ENCODE results near the gene MS4A15. TPM values are rescaled to one million over a fixed set of nuclear protein-coding genes. Genes with fewer than 3 reads are reported as not detected.

The MS4A15 gene
- total RNA-seq, 2 donors from 2014 or later, result not detected

DNA sequence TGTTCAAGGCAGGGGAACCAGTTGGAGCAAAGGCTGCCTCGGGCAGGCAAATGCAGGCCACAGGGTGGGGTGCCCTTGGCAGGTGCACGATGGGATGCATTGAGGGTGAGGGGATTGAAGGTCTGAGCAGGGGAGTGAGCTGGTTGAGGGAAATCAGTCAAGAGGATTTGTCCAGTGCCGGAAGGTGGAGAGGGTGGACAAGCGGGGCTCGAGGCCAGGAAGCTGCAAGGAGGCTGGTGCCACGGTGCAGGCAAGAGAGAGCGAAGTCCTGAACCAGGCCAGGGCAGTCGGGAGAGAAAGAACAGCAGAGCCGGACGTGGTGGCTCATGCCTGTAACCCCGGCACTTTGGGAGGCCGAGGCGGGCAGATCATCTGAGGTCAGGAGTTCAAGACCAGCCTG lies 18.1 kb downstream of the MS4A15 start:
- H3K27ac Mint-ChIP-seq, result no peak overlapping the region

DNA sequence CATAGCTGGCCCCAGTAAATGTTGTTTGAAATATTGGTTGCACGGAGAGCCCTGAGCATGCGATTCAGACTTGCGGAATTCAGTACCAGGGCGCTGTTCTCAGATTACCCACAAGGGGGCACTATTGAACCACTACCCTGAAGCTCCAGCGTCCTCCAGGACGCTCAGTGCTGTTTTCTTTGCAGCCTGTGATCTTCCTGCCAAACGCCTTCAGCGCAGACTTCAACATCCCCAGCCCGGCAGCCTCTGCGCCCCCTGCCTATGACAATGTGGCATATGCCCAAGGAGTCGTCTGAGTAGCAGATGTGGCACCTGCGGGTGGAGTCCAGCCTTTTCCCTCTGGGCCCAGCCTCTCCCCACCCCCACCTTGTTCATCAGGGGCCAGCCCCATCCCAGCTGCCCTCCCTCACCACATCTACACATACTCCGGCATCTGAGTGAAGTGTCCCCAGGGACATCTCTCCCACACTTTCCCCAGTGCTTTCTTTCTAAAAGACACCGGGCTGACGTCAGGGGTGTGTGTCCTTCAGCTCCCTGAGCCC lies 18.8 kb downstream of the MS4A15 start:
- ATAC-seq, result peak; percentile 74 to 77
- Mint-ChIP-seq H3K27me3 (peaks cover 0 to 9% of the 10 kb centered on the region in 2 donors), H3K4me1 (ENCODE audit: low read depth in 2 of 2) (peaks cover 0 to 8% of the 10 kb centered on the region in 2 donors), H3K27ac (no peak overlapping the region), H3K4me3 (no peak overlapping the region), H3K9me3 (no peaks in the 10 kb centered on the region), H3K36me3 (no peaks in the 10 kb centered on the region)
- peak; percentile 75 for DNase-seq (ENCODE audit: low spot score)

More for the DNA sequence above, 18.1 kb downstream of the MS4A15 start:
- ATAC-seq (no peak), DNase-seq (ENCODE audit: low spot score) (no peak)
- peaks cover 0 to 9% of the 10 kb centered on the region in 2 donors for H3K27me3 Mint-ChIP-seq
- H3K36me3 Mint-ChIP-seq, result no peaks in the 10 kb centered on the region
- H3K4me3 Mint-ChIP-seq, result no peak overlapping the region
- peaks cover 0 to 8% of the 10 kb centered on the region in 2 donors for H3K4me1 Mint-ChIP-seq (ENCODE audit: low read depth in 2 of 2)
- H3K9me3 Mint-ChIP-seq, result no peaks in the 10 kb centered on the region

DNA sequence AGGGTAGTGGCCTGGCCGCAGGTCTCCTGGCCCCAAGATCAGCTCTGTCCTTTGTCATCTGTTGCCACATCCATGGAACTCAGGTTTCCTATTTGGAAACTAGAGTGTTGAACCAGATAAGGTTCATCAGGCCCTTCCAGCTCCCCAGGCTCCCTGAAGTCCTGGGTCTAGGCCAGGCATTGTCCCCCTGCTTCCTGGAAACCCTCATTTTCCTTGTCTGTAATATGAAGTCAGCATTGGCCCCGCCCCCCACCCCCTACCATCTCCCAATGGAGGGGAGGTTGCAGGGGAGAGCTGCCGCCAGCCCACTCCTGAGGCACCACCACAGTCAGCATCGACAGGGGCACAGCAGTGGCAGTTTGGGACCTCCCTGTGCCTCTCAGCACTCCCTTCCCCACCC lies 19.5 kb downstream of the MS4A15 start:
- no peak overlapping the region for H3K27ac Mint-ChIP-seq
- no peak for DNase-seq (ENCODE audit: low spot score)
- H3K4me1 Mint-ChIP-seq (ENCODE audit: low read depth in 2 of 2), result peaks cover 0 to 8% of the 10 kb centered on the region in 2 donors
- no peak overlapping the region for H3K4me3 Mint-ChIP-seq
- peaks cover 0 to 9% of the 10 kb centered on the region in 2 donors for H3K27me3 Mint-ChIP-seq
- H3K9me3 Mint-ChIP-seq, result no peaks in the 10 kb centered on the region
- ATAC-seq, result no peak
- no peaks in the 10 kb centered on the region for H3K36me3 Mint-ChIP-seq

DNA sequence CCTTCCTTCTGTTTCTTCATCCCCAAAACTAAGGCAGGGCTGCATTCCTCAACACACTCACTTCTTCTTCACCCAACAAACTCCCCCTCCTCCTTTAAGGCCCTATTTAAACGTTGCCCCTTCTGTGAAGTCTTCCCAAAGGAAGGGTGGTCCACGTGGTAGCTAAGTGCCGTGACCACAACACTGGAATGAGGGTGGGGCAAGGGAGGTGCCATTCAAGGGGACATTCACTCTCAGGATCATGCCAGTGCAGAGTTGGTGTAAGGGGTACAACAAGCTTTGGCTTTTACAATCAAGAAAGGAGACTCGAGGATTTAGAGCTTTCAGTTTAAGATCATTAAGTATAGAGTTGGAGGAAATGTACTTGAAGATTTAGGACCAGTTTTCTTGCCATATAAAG lies 20.4 kb downstream of the MS4A15 start:
- no peaks in the 10 kb centered on the region for H3K36me3 Mint-ChIP-seq
- ATAC-seq (no peak), DNase-seq (ENCODE audit: low spot score) (no peak)
- peaks cover 0 to 8% of the 10 kb centered on the region in 2 donors for H3K4me1 Mint-ChIP-seq (ENCODE audit: low read depth in 2 of 2)
- no peaks in the 10 kb centered on the region for H3K27me3 Mint-ChIP-seq
- H3K4me3 Mint-ChIP-seq, result no peak overlapping the region
- H3K27ac Mint-ChIP-seq, result no peak overlapping the region
- no peaks in the 10 kb centered on the region for H3K9me3 Mint-ChIP-seq

DNA sequence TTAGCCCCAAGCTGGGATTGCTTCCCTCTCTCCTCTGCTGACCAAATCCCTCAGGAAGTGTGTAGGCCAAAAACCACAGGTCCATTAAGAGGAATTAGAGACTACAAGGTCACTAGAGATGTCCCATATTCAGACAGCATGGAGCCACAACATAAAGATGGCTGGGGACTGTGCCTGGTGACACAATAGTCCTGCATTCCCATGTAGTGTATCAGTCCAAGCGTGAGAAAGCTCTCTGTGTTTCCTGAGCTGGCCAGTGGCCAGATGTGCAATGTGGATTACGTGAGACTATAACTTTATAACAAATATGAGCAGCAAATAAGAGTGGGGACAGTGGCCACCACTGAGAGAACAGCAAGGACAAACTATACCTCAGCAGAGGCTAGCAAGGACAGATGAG lies 20.9 kb downstream of the MS4A15 start:
- Mint-ChIP-seq H3K27me3 (no peaks in the 10 kb centered on the region), H3K36me3 (no peaks in the 10 kb centered on the region), H3K9me3 (no peaks in the 10 kb centered on the region), H3K4me1 (ENCODE audit: low read depth in 2 of 2) (peaks cover 0 to 8% of the 10 kb centered on the region in 2 donors), H3K4me3 (no peak overlapping the region), H3K27ac (no peak overlapping the region)
- ATAC-seq, result no peak
- DNase-seq (ENCODE audit: low spot score), result no peak

DNA sequence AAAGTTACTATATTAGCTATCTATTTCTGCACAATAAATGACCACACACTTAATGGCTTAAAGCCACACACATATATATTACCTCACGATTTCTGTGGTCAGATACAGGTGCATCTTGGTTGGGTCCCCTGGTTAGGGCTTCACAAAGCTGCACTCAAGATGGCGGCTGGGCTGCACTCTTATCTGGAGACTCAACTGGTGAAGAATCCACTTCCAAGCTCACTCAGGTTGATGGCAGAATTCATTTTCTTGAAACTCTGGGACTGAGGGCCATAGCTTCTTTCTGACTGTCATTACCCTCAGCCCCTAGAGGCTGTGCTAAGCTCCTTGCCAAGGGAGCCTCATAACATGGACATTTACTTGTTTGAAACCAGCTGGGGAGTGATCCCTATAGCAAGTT lies 23.4 kb downstream of the MS4A15 start:
- Mint-ChIP-seq H3K36me3 (no peaks in the 10 kb centered on the region), H3K4me1 (ENCODE audit: low read depth in 2 of 2) (peaks cover 0 to 3% of the 10 kb centered on the region in 2 donors), H3K27ac (no peak overlapping the region), H3K4me3 (no peak overlapping the region), H3K9me3 (no peaks in the 10 kb centered on the region), H3K27me3 (no peaks in the 10 kb centered on the region)
- no peak for ATAC-seq
- DNase-seq (ENCODE audit: low spot score), result no peak

DNA sequence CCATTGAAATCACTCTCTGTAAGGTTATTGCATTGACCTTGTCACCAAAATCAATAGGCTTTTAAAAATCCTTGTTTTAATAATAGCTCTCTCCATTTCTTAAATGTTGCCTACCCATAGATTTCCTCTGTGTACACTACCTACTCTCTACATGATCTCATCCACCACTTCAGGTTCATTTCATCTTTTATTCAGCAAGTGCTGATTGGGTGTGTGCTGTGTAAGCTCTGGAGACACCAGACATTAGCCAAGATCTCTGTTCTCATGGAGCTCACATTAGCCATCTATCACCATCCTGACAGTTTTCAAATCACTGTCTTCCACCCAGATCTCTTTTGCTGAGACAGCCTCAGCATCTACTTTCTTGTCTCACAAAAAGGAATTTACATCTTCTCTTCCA lies 24.1 kb downstream of the MS4A15 start:
- ATAC-seq (no peak), DNase-seq (ENCODE audit: low spot score) (no peak)
- Mint-ChIP-seq H3K9me3 (no peaks in the 10 kb centered on the region), H3K27ac (no peak overlapping the region), H3K4me3 (no peak overlapping the region), H3K27me3 (no peaks in the 10 kb centered on the region), H3K36me3 (no peaks in the 10 kb centered on the region), H3K4me1 (ENCODE audit: low read depth in 2 of 2) (no peaks in the 10 kb centered on the region)

DNA sequence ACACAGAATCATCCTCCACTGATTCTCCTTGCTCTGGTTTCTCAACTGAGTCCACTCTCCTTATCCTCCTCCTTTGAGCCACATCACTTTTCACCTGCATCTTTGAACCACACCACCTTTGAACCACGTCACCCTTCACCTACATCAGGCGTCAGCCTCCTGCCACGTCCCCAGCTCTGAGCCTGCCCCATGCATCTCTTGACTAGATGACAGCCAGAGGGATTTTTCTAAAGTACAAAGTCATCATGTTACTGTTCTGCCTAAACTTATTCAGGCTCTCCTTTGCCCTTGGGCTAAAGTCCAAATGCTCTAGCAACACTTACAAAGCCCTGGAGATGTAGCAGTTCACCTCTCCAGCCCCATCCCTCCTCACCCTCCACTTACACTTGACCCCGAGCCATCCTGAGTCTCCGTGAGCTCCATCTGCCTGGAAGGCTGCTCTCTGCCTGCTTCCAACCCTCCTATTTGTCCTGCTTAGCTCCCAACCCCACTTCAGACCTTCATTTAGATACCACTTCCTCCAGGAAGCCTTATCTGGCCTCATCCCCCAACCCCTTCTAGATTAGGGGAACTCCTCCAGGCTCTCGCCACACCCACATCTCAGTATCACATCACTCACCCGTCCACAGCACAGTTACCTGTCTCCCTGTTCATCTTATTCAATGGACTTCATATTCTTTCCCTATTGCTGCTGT lies 24.8 kb downstream of the MS4A15 start:
- Mint-ChIP-seq H3K9me3 (no peaks in the 10 kb centered on the region), H3K36me3 (no peaks in the 10 kb centered on the region), H3K27ac (no peak overlapping the region), H3K4me1 (ENCODE audit: low read depth in 2 of 2) (no peaks in the 10 kb centered on the region), H3K27me3 (no peaks in the 10 kb centered on the region), H3K4me3 (no peak overlapping the region)
- no peak for DNase-seq (ENCODE audit: low spot score)
- ATAC-seq, result no peak

DNA sequence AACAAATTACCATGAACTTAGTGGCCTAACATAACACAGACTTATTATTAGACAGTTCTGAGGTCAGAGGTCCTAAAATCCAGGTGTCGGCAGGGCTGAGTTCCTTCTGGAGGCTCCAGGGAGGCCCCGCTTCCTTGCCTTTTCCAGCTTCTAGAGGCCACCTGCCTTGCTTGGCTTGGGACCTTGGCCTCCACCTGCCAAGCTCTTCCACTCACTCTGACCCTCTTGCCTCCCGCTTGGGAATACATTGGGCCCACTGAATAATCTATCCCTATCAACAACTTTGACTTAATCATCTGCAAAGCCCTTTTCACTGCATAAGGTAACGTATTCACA lies 25.3 kb downstream of the MS4A15 start:
- Mint-ChIP-seq H3K4me3 (no peak overlapping the region), H3K9me3 (no peaks in the 10 kb centered on the region), H3K27ac (no peak overlapping the region), H3K4me1 (ENCODE audit: low read depth in 2 of 2) (no peaks in the 10 kb centered on the region), H3K27me3 (no peaks in the 10 kb centered on the region), H3K36me3 (no peaks in the 10 kb centered on the region)
- ATAC-seq, result no peak
- no peak for DNase-seq (ENCODE audit: low spot score)

DNA sequence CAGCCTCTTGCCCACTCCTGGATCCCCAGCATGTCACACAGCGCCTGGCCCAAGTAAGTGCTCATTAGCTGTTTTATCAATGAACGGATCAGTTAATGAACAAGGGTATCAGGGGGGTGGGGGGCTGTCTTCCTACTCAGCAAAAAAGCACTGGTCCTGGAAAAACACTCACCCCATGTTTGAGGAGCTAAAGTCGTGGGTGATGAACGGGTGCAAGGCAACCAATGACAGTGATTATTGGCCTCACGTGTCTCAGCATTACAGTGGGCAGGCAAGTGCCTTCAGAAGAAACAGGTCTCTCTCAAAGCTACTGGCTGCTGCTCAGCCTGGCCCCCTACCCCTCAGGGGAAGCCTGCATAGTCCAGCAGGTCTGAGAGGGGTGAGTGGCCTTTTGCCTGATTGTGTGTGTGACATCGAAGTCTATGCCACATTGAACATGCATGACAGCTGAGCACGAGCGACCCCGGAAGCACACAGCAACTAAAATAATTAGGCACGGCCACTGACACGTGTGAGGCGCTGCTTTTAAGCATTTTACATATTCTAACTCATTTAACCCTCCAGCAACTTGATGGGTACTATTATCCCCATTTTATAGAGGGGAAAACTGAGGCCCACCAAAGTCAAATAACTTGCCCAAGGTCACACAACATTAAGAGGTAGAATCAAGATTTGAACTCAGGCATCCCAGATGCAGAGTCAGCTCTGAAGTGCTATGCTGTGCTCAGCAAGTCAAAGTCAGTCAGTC lies 25.9 kb downstream of the MS4A15 start:
- H3K27me3 Mint-ChIP-seq, result no peaks in the 10 kb centered on the region
- no peak for ATAC-seq
- no peak for DNase-seq (ENCODE audit: low spot score)
- no peak overlapping the region for H3K27ac Mint-ChIP-seq
- H3K36me3 Mint-ChIP-seq, result no peaks in the 10 kb centered on the region
- no peak overlapping the region for H3K4me3 Mint-ChIP-seq
- no peaks in the 10 kb centered on the region for H3K4me1 Mint-ChIP-seq (ENCODE audit: low read depth in 2 of 2)
- H3K9me3 Mint-ChIP-seq, result no peaks in the 10 kb centered on the region

DNA sequence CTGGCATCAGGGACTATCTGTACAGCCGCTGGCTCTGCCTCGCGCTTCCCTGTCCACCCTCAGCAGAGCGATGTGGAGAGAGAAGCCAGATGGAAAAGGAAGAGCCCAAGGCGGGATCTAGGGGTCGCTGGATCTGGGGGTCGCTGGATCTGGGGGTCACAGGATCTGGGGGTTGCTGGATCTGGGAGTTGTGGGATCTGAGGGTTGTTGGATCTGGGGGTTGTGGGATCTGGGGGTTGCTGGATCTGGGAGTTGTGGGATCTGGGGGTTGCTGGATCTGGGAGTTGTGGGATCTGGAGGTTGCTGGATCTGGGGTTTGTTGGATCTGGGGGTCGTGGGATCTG lies 26.4 kb downstream of the MS4A15 start:
- no peaks in the 10 kb centered on the region for H3K27me3 Mint-ChIP-seq
- no peak overlapping the region for H3K4me3 Mint-ChIP-seq
- DNase-seq (ENCODE audit: low spot score) (no peak), ATAC-seq (no peak)
- no peaks in the 10 kb centered on the region for H3K36me3 Mint-ChIP-seq
- H3K27ac Mint-ChIP-seq, result no peak overlapping the region
- H3K9me3 Mint-ChIP-seq, result no peaks in the 10 kb centered on the region
- no peaks in the 10 kb centered on the region for H3K4me1 Mint-ChIP-seq (ENCODE audit: low read depth in 2 of 2)

DNA sequence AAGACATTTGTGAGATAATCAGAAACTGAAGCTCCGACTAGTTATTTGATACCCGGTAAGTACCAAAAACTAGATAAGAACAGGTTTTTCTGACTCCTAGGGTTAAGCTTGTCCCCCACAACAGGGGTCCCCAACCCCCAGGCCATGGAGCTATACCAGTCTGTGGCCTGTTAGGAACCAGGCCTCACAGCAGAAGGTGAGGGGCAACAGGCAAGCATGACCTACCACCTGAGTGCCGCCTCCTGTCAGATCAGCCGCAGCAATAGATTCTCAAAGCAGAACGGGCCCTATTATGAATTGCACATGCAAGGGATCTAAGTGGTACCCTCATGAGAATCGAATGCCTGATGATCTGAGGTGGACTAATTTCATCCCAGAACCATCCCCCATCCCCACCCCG lies 27.2 kb downstream of the MS4A15 start:
- H3K4me1 Mint-ChIP-seq (ENCODE audit: low read depth in 2 of 2), result no peaks in the 10 kb centered on the region
- no peak overlapping the region for H3K4me3 Mint-ChIP-seq
- H3K27ac Mint-ChIP-seq, result no peak overlapping the region
- H3K9me3 Mint-ChIP-seq, result no peaks in the 10 kb centered on the region
- no peak for DNase-seq (ENCODE audit: low spot score)
- ATAC-seq, result no peak
- H3K27me3 Mint-ChIP-seq, result no peaks in the 10 kb centered on the region
- H3K36me3 Mint-ChIP-seq, result no peaks in the 10 kb centered on the region

DNA sequence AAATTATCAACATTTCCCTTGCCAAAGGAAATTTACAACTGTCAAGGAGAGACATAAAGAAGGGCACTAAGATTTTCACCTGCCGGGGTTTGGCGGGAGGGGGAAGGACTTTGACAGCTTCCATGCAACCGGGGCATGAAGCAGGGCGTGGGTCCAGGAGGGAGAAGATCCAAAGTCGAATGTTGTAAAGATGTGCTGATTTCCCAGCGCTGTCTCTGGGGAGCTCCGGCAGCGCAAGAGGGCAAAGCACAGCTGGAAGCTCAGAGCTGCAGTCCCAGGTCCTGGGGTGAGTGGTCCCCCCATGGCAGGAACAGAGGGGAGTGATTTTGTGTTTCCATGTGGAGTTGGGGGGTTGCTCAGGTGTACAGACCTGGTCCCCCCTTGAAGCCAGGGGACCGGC lies 28.5 kb downstream of the MS4A15 start, which contains the start of gene MS4A10:
Gene MS4A10, plus strand, starts transcription at position 198 of the 400 bp plus-strand sequence. CDS start 5,003 bp downstream, outside the sequence.
- Mint-ChIP-seq H3K27me3 (no peaks in the 10 kb centered on the region), H3K4me1 (ENCODE audit: low read depth in 2 of 2) (no peaks in the 10 kb centered on the region), H3K4me3 (no peak within 1 kb of the TSS), H3K36me3 (no peaks in the 10 kb centered on the region), H3K9me3 (no peaks in the 10 kb centered on the region), H3K27ac (no peak within 1 kb of the TSS)
- ATAC-seq (no peak), DNase-seq (ENCODE audit: low spot score) (no peak)

DNA sequence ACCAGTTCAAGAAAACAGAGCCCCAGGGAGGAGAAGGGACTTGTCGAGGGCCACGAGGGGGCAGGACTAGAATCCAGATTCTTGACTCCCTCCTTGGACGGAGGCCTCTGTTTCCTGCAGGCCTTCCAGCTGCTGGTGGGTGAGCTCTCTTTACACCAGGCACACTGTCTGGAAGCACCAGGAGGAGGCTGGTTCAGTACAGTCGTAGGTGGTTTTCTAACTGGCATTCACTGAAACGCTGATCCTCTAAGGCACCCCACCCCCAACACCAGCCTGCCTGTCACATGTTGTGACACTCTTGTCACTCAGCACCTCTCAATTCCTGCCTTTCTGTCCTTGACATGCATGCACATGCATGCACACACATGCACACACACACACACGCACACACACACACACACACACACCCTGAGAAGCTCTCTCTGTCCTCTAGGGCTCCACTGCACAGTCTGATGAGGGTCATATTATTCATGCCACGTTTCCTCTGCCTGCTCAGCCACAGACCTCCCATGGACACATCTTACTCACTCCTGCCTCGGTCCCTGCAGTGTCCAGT lies 29.2 kb downstream of the MS4A15 start:
- no peaks in the 10 kb centered on the region for H3K27me3 Mint-ChIP-seq
- no peaks in the 10 kb centered on the region for H3K36me3 Mint-ChIP-seq
- ATAC-seq (no peak), DNase-seq (ENCODE audit: low spot score) (no peak)
- H3K4me3 Mint-ChIP-seq, result no peak overlapping the region
- H3K4me1 Mint-ChIP-seq (ENCODE audit: low read depth in 2 of 2), result no peaks in the 10 kb centered on the region
- no peak overlapping the region for H3K27ac Mint-ChIP-seq
- H3K9me3 Mint-ChIP-seq, result no peaks in the 10 kb centered on the region

Data from natural killer cell treated with Interleukin-12 subunit alpha and Interleukin-12 subunit beta and Interleukin-15 and Interleukin-18, amount 100 ng/mL, for 72 hours (primary cell).